ENCODE results near the gene CRHR2.

CRHR2 gene

DNA sequence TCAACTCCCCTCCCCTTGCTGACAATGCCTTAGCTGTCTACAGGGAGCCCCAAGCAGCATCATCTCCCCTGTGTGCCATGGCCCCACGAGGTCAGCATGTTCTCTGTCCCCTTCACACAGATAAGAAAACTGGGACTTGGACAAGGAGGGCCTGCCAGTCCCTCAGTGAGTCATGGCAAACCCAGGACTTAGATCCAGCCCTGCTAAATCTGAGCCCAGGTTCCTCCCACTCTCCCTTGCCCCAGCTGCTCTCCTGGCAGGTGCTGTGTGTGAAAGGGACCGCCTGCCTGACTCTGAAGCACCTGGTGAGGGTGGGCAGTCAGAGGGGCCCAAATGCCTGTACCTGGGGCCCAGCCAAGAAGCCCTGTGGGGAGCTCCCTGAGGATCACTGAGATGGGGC, 7.4 kb downstream of the CRHR2 start:
- no peak for DNase-seq

DNA sequence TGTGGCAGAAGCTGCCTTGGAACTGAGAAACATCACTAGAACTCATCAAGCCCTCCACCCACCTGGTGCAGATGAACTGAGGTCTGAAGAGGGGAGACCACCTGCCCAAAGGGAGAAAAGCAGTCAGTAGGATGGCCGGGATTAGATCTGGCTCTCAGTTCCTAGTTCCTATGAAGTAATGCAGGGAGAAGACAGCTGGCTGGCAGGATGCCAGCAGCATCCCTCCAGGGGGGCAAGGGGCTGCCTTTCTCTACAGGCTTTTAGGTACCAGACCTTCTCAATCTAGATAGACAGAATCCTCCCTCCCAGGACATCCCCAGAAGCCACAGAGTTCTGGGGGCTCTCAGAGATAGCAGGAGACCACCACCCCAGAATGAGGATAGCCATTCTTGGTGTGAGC, 7.8 kb downstream of the CRHR2 start:
- no peak for DNase-seq

DNA sequence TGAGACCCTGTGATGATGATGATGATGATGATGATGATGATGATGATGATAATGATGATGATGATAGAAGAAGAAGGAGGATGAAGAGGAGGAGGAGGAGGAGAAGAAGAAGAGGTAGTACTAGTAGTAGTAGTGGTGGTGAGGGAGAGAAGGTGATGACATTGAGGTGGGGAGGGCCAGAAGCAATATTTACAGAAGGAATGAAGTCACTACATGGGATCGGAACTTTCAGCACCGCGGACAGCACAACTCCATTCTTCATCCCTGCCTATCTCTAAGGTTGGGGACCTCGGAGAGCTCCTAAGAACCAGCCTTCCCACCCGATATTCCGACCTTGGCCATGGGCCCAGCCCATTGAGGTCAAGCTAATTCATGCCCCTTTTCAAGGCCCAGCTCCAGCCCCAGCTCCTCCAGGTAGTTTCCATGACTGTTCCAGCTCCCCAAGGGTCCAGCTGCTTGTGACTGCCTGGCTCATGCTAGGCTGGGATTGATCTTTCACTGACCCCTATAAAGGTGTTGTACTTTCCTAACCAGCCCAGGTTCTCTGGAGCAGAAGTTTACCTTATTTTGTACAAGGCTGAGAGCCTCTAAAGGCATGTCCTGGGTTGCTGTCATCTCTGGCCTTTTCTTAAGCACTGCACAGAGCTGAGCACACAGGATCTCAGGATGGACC, 10.3 kb downstream of the CRHR2 start:
- peak in 1 of 2 experiments; percentile 27 for DNase-seq

DNA sequence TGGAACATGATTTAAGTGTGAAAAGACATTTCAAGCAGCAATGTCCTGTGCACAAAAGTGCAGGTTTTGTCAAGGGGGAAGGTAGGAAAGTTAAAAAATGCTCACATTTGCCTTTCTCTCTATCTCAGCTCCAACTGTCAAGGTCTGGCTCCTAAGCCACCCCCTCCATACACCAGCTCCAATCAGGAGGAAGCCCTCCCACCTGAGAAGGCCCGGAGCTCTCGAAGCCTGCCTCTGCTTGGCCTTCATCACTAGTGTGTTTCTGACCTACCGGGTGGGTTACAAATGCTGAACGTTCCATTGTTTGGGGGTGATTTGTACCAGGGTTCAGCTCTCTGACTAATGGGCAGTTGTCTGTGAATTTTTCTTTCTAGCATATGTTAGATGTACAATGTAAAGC, 14.2 kb downstream of the CRHR2 start:
- DNase-seq: no peak

DNA sequence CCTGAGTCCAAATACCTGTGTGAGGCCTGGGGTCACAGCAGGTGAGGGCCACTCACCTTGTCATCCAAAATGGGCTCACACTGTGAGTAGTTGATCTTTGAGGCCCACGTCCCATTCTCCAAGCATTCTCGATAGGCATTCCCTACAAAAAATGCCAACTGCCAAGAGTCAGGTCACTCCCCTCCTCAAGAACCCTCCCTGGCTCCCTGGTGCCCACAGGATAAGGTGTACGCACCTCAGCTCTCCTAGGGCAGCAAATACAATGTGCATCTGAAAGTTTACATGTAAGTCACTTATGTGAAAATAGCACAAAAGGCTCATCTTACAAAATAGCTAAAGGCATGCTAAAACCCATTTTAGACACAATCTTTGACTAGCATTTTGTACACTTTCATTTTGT, 15.1 kb downstream of the CRHR2 start:
- no peak for DNase-seq

DNA sequence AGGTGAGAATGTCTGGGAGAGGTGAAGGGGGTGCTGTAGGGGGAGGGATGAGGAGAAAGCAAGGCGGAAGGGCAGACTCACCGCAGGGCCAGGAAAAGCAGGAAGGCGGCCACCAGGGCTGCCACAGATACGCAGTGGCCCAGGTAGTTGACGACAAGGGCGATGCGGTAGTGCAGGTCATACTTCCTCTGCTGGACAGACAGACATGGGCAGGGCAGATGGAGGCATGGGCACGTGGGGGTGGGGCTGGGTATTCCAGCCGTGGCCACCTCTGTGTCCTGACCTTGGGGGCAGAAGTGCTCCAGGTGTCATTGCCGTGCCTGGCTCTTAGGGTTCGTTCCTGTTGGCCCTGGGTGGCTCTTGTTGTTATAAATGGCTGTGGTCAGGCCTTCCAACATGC, 16.8 kb downstream of the CRHR2 start:
- no peak for DNase-seq

DNA sequence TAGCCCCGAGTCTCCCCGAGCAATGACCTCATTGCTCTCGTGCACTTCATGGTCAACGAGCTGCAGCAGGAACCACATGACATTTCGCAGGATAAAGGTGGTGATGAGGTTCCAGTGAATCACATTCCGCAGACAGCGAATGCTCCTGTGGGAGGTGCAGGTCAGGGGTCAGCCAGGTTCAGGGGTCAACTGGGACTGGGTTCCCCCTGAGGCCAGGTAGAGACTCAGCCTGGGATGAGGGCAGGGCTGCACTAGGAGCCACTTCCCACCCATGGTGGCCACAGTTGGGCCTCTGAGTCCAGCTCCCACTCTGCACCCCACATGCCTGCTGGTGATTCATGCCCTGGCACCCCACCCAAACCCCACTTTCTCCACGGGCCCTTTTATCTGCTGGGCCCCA, 17.2 kb downstream of the CRHR2 start:
- DNase-seq: no peak

DNA sequence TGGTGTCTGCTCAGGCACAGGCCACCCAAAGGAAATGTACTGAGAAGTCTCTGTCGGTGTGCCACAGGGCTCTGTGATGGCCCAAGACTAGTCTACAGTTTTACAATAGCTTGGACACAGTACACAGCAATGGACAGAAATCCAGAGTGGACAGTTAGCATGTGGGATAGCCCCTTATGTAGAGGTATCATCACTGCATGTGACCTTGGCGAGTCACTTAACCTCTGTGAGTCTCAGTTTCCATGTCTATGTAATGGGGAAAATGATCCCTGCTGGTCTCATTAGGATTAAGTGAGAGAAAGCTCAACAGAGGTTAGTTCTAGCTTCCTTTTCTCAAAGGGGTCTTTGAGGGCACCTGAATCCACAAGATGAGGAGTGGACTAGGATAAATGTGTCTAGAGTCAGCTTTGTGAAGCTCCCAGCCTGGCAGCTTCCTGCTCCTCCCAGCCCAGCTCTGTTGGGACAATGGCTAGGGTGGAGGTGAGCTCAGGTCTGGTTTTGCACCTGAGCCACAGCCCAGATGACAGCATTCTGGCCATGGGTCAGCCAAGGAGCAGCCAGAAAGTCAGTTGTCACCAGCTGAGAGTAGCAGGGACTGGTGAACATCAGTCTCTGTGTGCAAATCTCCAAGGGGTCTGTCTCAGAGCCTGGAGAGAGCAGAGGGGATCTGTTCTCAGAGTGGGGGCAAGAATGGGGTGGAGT, 17.9 kb downstream of the CRHR2 start:
- no peak for DNase-seq

DNA sequence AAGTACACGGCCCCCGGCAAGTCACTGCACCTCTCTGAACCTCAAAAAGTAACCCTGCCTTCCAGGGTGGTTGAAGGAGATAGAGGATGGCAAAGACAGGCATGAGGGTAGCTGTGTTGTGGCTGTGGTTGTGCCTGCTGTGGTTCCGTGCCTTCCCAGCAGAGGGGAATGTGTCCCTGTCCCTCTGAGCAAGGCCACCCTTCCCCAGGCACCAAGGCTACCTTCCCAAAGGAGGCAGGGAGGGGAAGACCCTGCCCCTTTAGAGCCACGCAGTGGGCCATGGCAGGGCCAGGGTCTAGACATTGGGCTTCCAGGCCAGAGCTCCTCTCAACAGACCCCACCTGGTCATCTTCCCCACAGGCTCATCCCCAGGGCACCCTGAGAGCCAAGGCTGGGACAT, 18.8 kb downstream of the CRHR2 start:
- no peak for DNase-seq

DNA sequence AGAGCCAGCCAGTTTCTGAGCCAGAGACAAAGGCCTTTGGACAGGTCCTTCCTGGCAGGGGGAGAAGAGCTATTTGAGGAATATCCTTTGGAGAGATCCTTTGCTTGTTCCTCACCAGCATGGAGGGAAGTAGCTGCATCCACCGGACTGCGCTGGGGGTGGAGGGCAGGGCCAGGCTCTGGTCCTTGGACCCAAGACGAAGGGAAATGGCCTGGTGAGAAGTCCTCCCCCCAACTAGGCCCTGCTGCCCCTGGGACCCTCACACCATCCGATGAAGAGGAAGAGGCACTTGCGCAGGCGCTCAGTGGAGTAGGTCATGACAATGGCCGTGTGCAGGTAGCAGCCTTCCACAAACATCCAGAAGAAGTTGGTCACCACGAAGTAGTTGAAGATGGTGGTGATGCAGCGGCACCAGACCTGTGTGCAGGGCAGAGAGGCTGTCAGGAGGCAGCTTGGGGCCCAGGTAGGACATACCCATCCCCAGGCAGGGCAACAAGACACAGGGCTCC, 19.8 kb downstream of the CRHR2 start:
- no peak for DNase-seq

DNA sequence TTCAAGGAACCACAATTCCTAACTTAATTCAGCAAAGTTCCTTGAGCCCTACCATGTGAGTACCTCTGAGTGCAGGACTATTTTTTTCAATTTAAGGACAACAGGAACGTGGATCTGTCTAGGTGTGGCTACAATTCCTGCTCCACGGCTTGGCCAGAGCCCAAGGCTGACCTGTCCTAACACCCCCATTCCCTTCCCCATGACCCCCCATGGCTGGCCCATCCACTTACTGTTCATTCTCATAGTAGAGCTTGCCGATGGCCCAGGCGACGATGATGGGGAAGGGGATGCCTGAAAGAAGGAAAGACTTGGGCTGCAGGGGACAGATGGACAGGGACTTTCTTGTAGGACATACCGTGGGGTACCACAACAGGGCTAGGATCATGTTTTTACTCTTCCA, 20.3 kb downstream of the CRHR2 start:
- no peak for DNase-seq

DNA sequence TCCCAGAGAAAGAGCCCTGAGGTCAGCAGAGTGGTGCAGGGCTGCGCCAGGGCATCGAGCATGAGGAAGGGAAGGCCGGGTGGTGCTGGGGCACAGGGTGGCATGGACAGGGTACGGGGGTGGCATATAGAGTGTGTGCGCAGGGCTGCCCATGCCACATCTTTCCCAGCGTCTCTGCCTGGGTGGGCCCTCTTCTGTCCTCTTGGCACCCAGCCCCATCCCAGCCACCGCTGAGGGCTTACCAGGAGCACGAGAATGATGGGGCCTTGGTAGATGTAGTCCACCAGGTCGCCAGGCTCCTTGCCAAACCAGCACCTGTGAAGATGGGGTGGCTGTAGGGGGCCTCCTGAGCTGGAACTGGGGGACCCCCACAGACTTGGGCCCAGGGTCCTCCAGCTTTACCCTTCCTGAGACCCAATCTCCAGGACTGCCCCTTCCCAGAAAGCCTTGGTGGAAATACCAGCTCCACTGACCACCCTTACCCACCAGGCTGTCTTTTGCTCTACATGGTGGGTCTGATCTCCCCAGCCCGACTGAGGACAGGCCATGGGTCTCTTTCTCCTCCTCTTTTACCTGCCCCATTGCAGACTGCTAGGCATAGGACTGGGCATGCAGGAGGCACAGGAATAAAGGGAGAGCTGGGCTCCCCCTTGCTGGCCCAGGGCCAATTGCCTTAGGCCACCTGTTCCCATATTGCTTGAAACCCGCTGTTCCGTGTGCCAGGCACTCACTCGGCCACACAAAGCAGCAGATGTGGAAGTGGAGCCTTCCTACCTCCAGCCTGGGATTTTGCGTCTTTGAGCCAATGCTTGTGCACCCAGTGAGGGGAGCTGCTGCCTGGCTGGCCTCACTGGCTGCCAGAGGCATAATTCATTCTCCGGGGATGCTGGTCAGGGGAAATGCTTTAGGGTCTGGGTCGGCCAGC, 21.7 kb downstream of the CRHR2 start:
- DNase-seq: no peak

DNA sequence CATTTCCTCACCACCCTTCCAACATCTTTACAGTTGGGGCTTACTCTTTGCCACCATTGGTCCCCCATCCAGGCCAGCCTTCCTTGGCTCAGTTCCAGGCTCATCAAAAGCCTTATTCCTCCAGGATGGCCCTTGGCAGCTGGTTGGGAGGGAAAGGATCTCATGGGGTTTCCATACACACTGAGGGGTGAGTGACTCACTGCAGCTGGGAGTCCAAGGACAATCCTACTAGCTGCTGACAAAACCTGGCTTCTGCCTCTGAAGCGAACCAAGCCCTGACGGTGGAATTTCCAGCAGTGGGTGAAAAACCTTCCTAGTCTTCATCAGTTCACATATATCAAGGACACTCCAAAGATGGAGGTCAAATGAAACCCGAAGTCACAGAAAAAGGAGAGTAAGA, 22.9 kb downstream of the CRHR2 start:
- DNase-seq: no peak

DNA sequence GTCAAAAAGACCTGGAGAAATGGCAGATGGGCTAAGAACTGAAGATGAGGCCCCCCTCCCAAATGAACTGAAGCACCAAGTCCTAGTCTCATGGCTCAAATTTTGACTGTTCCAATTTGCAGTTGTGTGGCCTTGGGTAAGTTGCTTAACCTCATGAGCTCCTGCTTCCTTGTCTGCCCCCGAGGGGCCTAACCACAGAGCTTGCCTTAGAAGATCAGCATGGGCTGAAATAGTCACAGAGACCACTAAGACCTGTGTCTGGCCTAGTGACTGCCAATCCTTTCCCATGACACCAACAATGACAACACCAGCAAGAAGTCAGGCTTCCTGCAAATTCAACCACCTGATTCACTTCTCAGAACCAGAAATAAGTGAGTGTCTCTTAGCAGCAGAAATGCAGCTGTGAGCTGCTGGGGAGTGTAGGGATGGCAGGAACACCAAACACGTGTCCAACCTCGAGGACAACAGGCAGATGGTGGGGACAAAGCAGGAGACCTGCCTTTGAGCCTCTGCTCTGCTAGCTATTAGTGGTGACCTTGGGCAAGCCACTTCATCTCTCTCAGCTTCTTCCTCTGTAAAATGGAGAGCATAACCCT, 23.7 kb downstream of the CRHR2 start:
- DNase-seq: no peak

DNA sequence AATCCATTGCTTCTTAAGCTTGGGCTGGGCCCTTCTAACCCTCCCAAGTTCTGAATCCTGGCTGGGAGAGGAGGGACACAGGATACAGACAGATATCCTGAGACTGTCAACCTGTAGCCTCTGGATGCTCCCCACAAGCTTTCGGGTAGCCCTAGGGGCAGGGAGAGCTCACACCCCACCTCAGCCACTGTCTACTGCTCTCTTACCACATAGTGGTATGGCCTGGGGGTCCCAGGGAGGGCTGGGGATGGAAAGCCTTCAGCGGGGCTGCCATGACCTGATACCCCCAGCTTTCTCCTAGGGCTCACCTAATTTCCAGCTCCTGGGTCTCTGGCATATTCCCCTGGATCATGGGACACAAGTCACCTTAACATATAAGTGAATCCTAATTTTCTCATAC, 25.1 kb downstream of the CRHR2 start:
- DNase-seq: no peak

DNA sequence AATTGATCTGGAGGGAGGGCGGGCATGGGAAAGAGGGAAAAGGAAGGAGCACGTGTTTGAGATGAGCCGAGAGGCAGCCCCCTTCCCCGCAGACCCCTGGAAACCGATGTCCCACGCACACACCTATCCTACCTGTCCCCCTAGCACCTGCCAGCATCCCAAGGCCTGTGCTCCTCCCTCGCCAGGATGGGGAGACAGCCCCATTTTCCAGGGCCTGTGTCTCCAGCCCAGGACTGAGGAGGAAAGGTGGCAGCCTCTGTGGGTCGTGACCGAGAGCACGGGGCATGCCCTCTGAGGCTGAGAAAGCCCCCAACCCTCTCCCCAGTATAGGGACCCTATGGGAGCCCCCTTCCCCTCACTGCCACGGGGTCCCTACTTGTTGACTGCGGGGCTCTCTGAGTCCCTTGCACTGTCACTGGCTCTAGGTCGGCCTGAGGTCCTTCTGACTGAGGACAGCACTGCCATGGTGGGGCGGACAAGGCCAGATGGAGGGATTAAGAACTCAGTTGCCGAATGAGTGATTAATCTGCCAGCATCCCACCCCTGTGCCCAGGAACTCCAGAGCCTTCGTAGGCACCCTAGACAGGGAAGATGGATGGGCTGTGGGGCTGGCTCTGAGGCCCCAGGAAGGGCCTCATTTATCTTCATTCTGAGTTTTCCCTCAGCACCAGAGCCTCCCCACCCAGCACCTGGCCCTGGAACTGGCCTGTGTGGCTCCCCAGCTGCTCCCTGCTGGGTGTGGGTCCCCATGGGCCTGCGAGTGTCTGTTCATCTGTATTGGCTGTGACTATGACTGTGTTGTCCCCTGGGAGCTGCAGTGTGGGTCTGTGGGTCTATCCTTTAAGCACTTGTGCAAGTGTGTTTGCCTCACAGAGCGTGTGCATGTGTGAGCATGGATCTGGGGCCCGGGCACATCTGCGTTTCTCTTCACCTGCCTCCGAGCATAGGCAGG, 26.0 kb downstream of the CRHR2 start:
- no peak for DNase-seq

DNA sequence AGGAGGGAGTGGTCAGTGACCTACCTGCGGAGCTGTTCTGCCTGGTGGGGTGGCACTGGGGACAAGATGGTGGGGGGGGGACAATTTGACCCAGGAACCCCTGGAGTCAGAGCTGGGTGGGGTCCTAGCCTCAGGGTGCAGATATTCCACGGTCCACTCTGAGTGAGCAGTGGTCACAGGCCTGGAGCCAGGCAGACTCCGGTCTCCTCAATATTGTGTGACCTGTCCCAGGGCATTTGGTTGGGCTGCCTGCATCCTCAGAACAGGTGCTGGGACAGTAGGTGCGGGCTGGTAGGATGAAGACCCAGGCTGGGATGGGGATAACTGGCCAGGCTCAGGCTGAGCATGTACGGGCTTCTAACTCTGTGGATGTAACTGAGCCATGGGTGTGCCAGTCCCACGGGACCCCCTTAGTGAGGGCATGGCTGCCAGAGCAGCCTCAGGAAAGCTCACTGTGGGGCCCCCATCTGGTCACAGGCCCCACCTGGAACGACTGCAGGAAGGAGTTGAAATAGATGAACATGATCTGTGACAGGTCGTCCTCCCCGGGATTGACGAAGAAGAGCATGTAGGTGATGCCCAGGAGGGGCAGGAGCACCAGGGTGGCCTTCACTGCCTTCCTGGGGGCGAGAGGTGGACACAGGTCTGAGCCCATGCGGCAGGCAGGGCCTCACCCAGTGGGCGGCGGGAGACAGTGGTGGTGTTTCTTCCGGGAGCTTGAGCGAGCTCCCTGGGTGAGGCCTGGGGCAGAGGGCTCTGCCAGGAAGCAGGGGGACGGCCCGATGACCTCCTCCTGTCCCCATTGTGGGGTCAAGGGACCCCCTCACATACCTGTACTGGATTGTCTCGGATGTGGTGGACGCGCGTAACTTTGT, 26.9 kb downstream of the CRHR2 start:
- DNase-seq: no peak

DNA sequence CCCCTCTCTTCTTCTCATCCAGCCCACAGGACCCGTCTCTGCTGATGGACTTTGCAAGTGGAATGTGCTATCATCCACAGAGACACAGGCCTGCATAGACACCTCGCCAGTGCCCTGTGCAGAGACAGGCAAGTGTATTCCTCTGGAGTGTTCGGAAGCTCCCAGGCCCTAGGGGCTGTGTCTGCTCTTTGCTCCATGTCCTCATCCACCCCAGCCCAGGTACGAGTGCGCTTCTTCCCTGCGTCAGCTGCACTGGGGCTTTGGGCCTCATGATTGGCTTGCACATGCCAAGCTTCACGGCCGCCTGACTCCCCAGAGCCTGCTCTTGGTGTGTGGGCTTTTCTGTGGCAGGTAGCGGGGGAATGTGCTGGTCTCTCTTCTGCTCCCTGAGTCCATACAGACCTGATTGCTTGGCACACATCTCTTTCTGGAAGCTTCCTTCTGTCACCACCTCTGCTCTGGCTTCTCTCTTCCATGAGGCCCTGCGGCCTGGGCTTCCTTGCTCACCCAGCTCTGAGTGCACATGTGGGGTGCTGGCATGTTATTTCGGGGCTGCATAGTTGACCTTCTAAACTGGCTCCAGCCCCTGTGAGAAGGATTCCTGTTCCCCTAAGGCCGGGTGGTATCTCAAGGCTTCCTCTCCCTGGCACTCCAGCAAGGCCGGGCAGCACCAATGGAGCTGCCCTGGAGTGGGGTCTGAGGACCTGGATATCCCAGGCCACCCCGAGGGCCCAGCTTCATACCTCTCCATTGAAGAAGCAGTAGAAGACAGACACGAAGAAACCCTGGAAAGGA, 27.8 kb downstream of the CRHR2 start:
- DNase-seq: no peak

DNA sequence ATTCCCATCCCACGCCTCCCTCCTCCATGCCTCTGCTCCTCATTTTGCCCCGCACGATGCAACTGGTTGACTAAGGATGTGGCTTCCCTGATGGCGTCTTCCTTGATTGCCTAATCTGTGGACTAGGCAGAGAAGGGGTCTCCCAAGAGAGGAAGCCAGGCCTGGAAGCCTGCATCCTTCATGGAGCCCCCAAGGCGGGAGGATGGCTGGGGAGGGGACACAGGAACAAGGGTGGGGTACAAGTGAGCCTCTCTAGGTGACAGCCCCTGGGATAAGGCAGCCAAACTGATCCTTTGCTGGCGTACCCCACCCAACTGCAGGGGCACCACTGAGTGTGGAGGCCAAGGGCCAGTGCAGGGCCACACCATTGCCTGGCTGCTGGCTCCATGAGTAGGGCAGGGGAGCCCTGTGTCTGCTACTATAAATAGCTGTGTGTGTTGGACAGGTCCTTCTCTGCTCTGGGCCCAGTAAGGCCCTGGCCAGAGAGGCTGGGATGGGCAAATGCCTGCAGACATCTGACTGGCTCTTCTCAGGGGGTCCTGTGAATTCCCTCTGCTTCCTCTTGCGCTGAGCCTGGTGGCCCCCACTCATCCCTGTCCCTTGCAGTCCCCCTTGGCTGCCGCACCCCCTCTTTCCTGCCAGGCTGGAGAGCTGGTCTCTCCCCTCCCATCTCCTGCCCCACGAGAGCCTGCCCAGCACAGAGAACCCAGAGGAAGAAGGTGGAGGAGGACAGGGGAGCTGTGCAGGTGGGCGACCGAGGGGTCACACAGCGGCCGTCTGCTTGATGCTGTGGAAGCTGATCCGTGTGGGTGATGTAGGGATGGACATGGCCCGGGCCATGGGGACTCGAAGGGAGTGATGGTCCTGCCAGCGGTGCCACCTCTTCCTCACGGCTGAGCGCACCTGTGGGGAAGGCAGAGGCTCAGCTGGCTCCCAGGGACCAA, 29.3 kb downstream of the CRHR2 start:
- DNase-seq: no peak

Data from activated T-cell treated with anti-CD3 and anti-CD28 coated beads, Interleukin-2, amount 50 U/mL, for 48 hours (primary cell).